ENCODE data around the gene RFNG.

DNA sequence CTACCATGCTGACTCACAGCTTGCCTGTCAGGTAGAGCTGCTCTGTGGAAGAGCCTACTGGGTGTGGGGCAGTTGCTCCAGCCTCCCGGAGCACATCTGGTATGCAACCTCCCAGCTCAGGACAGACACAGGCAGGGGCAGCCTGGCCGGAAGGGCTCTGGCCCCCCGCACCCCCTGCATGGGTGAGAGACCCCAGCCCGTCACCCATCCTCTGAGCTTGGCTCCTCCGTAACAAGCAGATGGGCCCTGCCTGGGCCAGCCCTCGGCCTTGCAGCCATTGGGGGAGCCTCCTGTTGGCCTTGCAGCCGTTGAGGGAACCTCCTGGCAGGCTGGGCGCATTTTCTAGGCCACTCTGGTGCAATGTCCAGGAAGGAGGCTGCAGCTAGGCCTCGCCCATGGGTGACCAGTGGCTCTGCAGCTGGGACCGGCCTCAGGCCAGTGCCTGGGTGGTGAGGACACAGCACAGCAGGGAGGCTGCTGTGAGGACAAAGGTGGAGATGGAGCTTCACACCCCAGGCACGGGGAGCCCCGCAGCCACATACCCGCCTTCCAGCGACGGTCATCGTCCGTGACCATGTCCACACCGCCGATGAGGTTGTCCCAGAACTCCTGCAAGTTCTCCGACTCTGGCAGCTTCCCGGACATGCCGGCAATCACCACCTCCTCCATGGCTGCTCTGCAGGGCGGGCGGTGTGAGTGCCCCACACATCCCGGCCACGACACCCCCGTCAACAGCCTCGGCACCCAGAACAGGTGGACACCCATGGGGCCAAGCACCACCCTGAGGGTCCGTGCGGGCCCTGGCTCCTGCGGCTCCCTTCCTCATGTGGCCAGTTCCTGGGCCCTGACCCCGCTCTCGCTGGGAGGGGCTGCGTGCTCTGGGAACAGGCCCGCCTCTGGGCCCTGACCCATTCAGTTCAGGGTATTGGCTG, 44.4 kb upstream of the RFNG start:
- TF ChIP-seq, protein P1, sequence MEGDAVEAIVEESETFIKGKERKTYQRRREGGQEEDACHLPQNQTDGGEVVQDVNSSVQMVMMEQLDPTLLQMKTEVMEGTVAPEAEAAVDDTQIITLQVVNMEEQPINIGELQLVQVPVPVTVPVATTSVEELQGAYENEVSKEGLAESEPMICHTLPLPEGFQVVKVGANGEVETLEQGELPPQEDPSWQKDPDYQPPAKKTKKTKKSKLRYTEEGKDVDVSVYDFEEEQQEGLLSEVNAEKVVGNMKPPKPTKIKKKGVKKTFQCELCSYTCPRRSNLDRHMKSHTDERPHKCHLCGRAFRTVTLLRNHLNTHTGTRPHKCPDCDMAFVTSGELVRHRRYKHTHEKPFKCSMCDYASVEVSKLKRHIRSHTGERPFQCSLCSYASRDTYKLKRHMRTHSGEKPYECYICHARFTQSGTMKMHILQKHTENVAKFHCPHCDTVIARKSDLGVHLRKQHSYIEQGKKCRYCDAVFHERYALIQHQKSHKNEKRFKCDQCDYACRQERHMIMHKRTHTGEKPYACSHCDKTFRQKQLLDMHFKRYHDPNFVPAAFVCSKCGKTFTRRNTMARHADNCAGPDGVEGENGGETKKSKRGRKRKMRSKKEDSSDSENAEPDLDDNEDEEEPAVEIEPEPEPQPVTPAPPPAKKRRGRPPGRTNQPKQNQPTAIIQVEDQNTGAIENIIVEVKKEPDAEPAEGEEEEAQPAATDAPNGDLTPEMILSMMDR (IDR thresholded peaks at IDR 0.05): no peak
- no peak for TF ChIP-seq EZH2 (IDR thresholded peaks at IDR 0.05; ENCODE audit: borderline replicate concordance, insufficient read depth, low read depth, low read length, poor library complexity, severe bottlenecking)
